Middle frontal gyrus (tissue), 1 donor: ENCODE measurements around the gene EMC1.
"Not testable (repeated sequence)": the region's sequence is repeated elsewhere in the genome, so short reads cannot be mapped to it uniquely, and the experiment has no call there.

Experiments
- DNase-seq: peaks from one replicate; pipeline ENCODE4 v3.0.0-alpha.2; 2015; ENCODE audit warnings: low spot score; ENCODE audit errors: extremely low spot score

EMC1 gene

DNA sequence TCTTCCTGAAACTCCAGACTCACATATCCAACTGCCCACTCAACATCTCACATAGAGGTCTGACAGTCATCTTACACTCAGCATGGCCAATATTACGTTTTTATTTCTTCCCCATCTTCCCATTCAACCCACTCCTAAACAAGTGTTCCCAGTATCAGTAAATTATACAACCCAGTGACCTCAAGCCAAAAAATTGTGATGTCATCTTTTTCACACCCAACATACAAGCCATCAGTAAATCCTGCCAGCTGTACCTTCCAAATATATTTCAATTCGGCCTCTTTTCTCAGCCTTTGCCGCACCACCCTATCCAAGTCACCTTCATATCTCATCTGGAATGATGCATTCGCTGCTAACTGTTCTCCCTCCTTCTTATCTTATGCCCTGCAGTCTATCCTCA lies 60.9 kb downstream of the EMC1 start:
- DNase-seq = no peak

DNA sequence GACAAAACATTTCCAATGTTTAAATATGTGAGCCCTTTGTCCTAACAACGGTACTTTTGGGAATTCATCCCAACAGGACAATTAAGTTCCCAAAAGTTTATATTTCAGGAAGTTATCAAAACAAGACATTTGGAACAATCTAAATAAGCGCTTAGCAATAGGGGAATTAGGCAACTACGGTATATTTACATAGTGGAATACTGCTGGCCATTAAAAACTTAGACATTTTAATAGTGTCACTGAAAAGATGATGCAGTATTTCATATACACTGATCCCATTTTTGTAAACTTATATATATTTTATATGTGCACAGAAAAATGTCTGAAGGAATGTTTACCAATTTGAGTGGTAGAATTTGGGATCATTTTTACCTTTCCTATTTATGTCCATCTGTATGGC lies 62.1 kb downstream of the EMC1 start:
- DNase-seq = no peak

DNA sequence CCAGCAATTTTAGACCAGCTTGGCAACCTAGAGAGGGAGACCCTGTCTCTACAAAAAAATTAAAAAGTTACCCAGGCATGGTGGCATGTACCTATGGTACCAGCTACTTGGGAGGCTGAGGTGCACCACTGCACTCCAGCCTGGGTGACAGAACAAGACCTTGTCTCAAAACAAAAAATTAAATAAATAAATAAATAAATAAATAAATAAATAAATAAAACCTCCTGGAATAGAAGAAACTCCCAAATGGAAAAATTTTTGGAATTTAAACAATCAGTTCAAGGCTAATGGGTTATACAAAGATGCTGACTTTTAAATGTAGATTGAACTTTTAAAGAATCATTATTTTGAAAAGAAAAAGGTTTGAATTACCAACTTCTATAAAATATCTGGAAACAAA lies 63.5 kb downstream of the EMC1 start:
- DNase-seq = no peak

DNA sequence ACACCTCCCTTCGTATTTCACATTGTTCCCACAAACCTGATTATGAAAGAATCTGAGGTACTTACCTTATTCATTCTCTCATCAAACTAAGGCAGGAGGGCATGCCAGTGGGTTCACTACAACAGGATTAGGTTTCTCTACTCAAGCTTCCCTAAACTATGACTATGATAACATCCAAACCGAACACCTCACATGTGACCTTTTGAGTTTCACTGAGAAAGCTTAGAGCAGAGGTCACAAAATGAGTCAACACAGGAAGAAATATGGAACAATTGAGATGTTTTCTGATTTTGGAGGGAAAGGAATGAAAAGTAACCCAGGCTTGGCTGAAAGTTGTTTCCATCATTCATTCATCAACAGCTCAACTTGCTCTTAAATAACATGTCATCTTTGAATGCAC lies 65.3 kb downstream of the EMC1 start:
- DNase-seq = no peak

DNA sequence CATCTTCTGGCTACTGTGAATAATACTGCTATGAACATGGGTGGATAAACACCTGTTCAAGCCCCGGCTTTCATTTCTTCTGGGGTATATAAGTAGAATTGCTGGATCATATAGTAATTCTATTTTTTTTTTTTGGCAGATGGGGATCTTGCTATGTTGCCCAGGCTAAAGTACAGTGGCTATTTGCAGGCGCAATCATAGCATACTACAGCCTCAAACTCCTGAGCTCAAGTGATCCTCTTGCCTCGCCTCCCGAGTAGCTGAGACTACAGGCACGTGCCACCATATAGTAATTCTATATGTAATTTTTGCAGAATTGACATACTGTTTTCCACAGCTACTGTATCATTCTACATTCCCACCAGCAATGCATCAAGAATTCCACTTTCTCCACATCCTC lies 69.1 kb downstream of the EMC1 start:
- no peak for DNase-seq

DNA sequence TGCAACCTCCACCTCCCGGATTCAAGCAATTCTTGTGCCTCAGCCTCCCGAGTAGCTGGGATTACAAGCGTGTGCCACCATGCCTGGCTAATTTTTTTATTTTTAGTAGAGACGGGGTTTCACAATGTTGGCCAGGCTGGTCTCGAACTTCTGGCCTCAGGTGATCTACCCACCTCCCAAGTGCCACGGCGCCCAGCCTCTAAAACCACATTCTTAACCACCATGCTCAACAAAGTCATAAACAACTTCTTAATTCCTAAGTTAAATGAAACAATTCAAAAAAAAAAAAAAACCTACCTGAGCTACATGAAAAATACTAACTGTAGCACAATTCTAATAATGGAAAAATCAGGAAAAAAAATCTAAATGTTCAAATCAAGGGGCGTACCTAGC lies 71.1 kb downstream of the EMC1 start:
- not testable (repeated sequence) for DNase-seq

DNA sequence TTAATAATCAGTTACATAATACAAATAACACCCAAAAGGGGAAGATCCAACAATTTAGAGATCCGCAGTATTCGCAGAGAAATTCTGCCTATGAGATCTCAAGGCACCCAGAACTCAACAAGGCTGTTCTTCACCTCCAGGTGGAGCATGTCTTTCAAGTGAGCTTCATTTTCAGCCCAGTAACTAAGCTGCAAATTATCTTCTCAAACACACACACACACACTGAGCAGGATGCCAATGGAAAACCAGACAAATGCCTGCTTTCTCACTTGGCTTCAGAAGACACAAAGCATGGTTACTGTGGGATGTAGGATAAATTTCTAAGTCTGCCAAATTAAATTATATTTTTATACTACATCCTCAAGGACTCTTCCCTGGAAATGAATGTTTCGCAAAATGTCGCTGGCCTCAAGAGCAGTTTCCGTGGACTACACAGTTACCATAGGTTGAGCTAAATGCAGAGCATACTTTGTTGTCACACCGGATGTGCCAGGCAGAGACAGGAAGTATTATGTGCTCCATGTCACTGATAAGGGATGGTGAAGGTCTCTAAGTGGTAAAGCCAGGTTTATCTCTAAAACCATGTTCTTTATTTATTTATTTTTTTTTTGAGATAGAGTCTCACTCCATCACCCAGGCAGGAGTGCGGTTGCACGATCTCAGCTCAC lies 71.6 kb downstream of the EMC1 start:
- peak; percentile 33 for DNase-seq

DNA sequence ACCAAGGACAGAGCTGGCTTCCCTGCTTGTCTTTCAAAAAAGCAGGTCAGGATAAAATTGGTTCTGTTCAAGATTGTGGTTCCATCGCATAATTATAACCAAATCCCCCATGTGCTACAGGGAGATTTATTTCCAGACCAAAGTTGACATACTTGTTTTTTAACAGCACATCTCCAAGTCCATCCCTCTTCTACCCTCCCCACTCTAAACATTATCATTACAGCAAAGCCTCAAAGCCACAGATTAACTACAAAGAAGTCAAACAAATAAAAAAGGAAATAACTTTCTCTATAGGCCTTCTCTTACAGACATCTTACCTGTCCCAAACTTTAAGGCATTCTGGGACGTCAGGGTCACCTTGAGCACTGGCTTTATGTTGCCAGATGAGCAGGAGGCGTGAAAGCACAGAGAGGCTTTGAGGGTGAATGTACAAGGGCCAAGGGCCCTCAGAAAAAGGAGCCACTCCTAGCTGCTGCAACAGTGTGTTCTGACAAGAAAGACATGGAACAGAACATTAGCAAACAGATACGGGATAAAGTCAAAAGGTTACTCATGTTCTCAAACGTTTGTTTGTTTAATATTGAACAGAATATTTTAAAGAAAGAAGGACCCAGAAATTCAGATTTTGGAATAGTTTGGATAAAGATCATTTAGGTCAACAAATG lies 72.5 kb downstream of the EMC1 start:
- DNase-seq = no peak

DNA sequence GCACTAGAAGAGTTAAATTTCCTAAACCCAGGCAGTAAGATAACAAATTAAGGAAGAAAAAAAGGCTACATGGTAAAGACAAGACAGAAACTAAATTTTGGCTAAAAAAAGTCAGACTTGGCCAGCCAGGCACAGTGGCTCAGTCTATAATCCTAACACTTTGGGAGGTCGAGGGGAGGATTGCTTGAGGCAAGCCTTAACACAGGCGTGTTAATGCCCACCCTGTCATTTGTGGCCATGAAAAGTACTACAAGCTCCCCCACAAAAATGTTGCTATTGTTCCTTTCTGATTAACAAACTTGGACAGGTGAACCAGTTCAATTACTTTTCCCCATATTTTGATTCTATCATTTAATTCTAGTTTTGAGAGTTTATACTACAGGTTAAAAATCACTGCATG lies 73.5 kb downstream of the EMC1 start:
- DNase-seq = no peak

DNA sequence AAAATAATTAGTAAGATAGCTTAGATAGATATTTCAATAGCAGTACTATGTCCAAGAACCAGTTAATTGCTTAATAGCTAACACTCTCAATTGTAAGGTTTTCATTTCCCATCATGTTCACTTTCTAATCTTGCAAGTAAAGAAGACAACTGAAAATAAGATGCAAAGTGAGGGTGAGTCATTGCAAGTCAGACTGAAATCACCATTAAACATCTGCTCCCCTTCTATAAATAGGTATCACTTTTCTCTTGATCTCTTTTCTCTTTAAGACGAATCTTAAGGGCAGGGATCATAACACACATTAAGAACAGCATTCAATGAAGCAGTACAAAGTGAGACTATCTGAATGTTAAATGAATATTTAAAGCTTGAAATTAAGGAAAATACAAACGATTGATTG lies 81.7 kb downstream of the EMC1 start:
- no peak for DNase-seq

DNA sequence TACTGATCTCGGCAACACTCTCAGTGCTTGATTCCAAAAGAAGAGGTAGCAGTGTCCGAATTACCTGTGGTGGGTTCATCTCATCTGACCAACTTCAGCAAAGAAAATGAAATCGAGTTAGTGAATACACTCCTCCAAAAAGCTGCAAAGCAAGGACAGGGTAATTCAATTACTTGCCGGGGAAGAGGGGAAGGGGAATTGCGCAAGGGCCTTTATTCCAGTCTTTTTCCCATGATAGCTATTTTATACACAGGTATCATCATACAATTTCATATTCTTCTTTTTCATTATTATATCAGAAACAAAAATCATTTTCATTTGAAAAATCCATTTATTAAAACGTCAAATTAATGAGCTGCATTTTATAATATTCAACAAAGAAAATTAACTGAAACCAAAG lies 84.2 kb downstream of the EMC1 start:
- no peak for DNase-seq

DNA sequence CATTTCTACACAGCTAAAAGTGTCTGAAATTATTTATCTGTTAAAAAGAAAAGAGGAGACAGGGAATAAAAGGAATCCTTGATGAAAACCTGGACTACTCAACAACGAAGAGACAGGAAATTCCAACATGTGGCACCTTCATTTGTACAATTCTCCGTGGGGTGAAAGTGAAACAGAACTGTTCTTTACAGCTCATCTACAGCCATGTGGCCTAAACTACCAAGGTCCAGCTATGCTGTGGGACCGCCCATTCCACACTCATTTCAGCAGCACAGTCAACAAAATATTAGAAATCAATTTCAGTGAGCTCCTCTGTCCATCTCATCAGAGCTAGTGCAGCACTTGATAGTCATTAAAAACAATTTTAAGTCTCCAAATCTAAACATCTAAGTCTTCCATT lies 85.3 kb downstream of the EMC1 start:
- no peak for DNase-seq
